NCI-H748 treated with DMSO at 0.1 percent for 48 hours (cell line): ENCODE measurements around the gene IL9.

Experiments used
- DNase-seq: peaks from one replicate; lab custom pipeline; 2025; lab: John Stamatoyannopoulos, UW

The IL9 gene

GRCh38 chr5:135891268-135891667 is 4.4 kb downstream of the IL9 start:
- no peak for DNase-seq

DNA sequence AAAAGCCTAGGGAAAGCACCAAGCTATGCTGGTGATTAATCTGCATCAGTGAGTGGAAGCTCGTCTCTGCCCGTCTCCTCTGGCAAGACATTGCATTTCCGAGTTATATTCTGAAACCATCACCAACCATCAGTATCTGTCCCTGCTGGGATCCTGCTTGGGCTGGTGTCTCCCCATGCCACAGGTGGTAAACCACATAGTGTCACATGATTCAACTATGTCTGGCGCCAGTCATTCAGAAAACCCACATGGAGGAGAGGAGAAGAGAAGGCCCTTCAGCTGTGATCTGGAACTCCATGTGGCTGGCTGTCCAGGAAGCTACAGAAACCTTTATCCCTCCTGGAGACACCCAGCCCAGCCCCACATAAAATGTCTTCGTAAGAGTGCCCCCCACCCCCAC is 4.8 kb downstream of the IL9 start:
- no peak for DNase-seq

- no peak for DNase-seq
Measured at GRCh38 chr5:135890296-135890695, 5.3 kb downstream of the IL9 start.

- no peak for DNase-seq
Measured at GRCh38 chr5:135887881-135888614, 7.6 kb downstream of the IL9 start.

DNA sequence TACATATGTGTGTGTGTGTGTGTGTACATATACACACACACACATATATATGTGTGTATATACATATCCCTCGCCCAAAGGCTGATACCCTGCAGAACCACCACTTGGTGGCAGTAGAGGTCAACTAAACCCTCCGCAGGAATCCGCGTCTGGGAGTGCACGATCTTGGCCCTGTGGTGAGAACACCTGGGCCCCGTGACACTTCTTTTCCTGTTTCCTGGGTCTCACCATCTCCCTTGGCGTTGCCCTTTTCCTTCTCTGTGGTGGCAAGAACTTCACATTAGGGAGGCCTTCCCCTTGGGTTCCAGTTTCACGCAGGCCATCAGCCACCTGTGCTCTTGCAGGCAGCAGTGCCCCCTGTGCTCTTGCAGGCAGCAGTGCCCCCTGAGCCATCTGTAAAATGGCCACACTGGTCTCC is 8.2 kb downstream of the IL9 start:
- peak; percentile 71 for DNase-seq

GRCh38 chr5:135886136-135886535 is 9.5 kb downstream of the IL9 start:
- DNase-seq = no peak

- no peak for DNase-seq
Measured at GRCh38 chr5:135885031-135885430, 10.6 kb downstream of the IL9 start.

DNA sequence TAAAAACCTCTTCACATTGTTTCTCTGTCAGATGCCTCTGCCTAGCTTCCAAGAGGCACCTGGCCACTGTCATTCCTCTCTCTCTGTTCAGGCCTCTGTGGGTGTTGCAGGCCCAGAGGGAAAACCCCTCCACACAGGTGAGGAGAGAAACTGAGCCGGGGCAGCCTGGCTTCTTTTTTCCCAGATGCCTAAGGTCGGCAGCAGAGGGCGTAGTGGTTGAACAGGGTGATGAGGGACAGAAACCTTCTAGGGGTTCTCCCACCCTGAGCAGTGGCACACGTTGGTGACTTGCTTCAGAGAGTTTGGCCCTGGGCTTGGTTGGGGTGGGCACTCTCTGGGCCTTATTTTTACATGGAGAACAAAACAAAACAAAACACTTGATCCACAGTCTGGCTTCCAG is 12.2 kb downstream of the IL9 start:
- no peak for DNase-seq

- DNase-seq = no peak
Measured at GRCh38 chr5:135883026-135883425, 12.6 kb downstream of the IL9 start.

- DNase-seq = no peak
Measured at GRCh38 chr5:135881819-135882218, 13.8 kb downstream of the IL9 start.

GRCh38 chr5:135881244-135881643 is 14.4 kb downstream of the IL9 start:
- no peak for DNase-seq

- no peak for DNase-seq
Measured at GRCh38 chr5:135880801-135881200, 14.8 kb downstream of the IL9 start.

DNA sequence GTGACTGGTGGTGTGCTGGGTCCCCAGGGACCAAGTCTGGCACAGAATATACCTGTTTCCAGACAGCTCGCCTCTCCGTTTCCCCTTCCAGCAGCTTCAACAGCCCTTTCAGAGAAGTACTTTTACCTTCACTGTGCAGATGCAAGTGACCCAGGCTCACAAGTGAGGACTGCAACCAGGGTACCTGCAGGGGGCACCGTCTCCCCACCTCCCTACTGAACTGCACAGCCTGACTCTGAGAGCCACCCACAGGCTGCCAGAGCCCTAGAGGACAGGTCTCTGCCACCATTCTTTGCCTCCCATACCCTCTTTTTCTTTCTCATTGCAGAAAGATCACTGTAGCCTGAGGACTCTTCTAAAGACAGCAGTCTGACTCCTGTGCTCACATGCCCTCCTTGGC is 15.4 kb downstream of the IL9 start:
- DNase-seq = no peak

- DNase-seq = no peak
Measured at GRCh38 chr5:135879591-135879990, 16.1 kb downstream of the IL9 start.

DNA sequence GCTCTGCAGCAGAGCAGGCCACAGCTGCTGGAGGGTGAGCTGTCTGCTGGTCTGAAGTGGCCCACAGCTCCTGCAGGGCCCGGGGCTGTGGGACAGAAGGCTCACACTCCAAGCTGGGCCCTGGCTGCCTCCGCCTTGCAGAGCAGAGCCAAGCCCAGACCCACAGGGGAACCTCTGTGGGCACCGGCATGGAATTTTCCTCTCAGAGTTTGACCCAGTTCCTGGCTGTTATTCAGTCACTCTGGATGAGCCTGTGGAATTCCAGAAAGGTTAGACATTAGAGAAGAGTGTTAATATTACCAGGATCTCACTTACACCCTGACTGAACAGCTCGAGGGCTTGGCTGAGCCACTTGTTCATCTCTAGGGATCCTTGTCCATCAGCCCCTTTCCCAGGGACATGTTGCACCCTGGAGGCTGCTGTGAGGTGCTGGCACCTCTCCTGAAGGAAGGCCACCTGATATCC is 17.5 kb downstream of the IL9 start:
- DNase-seq = no peak

DNA sequence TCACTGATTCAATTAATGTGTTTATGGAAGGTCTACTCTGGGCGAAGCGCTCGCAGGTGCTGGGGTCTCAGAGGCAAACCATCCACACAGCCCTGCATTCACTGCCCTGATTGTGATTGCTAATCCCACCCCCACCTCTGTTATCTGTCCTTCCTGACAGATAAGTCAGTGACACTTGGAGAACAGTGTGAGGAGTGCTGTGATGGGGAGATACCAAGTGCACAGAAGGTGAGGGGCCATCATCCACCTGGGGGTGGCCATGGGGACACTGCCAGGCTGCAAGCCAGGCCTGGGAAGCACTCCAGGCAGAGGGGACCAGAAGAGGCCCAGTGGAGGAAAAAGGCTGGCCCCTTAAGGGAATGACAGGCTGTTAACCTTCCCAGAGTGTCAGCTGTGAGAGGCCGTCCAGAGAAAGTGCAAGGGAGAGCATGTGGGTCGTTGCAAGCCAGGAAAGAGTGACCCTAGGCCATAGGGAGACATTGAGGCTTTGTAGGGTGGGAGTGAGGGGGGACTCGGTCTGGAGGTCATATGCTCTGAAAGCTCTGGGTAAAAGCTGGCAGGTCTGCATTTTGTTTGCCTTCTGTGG is 18.0 kb downstream of the IL9 start:
- no peak for DNase-seq

- DNase-seq = no peak
Measured at GRCh38 chr5:135876146-135876545, 19.5 kb downstream of the IL9 start.

DNA sequence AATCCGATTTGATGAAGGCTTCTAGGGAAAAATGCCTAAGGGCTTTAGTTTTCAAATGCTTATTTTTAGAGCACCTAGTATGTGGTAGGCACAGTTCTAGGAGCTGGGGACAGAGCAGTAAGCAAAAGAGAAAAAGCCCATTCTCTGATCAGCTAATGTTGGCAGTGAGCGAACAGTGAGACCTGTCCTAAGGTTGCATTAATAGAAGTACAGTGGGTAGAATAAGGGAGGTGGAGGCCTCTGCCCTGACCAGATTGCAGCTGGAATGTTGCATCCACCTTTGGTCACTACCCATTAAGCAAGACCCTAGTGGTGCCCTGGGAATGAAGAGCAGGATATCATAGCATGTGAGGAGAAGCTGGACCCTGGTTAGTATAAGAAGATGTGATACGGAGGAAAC is 20.1 kb downstream of the IL9 start:
- DNase-seq = no peak

GRCh38 chr5:135874461-135874860 is 21.2 kb downstream of the IL9 start:
- DNase-seq = no peak

DNA sequence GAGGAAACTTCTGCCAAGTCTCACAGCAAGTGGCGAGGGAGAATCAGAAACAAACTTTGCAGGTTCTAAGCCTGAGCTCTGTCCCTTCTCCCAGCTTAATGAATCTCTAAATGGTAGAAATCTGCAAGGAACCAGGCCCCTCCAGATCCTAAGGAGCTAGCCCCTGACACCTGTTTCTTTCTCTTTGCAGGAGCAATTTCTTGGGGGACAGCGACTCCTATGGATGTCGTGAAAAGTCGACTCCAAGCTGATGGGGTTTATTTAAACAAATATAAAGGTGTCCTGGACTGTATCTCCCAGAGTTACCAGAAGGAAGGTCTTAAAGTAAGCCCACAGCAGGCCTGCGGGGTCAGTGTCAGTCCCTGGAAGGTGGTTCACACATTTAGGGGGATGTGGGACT is 21.8 kb downstream of the IL9 start:
- no peak for DNase-seq

DNA sequence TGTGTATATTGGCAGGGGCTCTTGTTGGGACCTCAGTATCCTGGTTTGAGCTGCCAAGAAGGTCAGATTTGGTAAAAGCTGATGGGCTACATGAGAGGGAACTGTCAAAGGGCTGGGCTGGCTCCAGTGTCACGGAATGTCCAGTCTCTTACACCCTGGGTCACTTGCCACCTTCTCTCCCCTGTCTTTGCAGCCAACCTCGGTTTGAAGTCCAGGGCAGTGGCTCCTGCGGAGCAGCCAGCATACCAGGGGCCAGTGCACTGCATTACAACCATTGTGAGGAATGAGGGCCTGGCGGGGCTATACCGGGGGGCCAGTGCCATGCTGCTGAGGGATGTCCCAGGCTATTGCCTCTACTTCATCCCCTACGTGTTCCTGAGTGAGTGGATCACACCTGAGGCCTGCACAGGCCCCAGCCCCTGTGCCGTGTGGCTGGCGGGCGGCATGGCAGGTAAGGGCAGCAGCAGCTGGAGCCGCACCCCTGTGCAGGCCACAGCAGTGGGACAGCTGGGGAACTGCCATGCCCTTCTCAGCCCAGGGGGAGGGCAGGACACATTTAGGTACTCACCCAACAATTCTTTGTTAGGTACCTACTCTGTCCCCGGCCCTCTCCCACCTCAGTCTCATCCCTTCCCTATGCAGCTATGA is 24.2 kb downstream of the IL9 start:
- no peak for DNase-seq

GRCh38 chr5:135869935-135870334 is 25.7 kb downstream of the IL9 start:
- DNase-seq = no peak

DNA sequence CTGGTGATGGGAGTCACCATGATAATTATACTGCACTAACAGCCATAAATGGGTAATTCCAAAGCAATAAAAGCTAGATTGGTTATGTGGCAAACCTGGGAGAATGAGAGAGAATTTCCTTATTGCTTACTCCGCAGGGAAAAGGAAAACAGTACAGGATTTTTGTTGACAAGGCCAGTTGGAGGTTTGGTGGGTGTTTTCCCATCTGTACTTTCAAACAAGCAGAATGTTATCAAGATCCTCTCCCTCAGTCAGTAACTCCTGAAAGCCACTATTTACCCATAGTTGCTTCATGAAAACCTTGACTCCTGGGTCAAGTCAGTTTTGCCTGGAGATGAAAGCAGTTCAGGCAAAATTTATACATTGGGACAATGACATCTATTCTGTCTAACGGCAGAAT is 26.4 kb downstream of the IL9 start:
- DNase-seq = no peak
